Measurements from ENCODE around the gene UGT1A9.

UGT1A9 gene

DNA sequence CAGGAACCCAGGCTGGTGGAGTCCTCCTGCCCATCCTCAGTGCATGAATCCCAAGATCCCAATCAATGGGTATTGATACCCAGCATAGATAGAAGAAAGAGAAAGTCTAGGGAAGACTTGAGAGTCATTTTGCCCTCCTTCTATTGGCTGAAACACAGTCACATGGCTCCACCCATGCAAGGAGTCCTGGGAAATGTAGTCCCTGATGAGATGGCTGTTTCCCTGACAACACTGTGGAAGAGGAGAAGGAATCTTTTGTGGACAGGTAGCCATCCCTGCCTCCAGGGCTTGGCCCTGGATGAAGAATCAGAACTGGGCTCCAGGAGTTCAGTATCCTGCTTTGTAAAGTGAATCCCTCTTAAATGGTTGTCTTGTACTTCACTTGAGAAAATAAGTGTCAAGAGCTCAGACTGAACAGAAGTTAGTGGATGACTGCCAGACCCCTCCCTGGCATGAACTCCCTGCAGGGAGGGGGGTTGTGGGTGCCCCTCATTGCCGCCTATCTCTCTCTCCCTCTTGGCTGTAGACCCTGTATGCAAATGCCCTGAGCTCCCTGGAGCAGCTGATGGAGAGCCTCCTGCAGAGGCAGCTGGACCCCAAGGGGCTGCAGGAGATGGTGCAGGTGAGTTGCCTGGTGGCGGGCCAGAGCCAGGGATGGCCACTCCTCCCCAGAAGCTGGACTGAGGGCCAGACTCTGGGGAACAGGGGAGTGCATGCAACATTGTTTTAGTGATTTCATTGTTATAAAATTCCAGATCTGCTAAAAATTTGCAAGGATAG is 142.5 kb downstream of the UGT1A9 start:
- no peak for DNase-seq (ENCODE audit: low read depth in 1 of 2, low spot score in 1 of 2)

DNA sequence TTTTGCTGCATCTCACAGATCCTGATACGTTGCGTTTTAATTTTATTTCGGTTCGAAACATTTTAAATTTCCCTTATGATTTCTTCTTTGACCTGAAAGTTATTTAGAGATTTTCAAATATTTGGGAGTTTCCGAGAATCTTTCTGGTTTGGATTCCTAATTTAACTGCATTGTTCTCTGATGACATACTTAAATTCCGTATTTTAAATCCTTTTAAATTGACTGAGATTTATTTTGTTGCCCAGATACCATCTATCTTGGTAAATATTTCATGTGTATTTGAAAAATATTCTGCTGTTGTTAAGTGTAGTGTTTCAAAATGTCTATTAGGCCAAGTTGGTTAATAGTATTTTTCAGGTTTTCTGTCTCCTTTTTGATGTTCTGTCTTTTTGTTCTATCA is 144.2 kb downstream of the UGT1A9 start:
- no peak for DNase-seq (ENCODE audit: low read depth in 1 of 2, low spot score in 1 of 2)

DNA sequence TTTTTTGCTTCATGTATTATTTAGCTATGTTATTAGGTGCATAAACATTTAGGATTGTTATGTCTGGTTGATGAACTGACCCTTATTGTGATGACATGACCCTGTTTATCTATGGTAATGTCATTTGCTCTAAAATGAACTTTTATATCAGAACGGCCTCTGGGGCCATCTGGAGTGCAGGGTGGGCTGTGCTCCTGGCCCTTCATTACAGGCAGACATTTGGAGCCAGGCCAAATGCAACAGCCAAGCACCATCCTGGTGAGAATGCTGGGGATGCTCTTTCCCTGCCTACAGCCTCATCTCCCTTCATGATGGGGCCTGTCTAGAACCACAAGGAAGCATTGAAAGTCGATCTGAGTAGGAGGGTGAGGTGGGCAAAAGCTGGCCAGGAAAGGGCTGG is 144.6 kb downstream of the UGT1A9 start:
- DNase-seq (ENCODE audit: low read depth in 1 of 2, low spot score in 1 of 2), result no peak

DNA sequence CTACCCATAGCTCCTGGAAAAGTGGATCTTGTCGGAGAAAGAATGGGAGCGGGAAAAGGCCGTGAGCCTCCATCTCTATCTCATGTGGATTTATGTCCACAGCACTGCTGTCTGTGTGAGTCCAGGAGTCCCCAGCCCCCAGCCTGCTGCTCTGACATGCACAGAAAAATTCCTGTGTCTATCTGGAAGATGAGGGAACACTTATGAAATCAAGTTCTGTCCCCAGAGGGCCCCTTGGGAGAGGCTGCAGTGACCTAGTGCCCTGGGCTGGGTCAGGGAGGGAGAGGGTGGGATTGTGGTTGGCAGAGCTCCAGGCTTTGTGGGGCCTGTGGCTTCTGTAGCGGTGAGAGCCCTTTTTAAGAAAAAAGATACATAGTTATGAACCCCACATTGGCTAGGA is 145.1 kb downstream of the UGT1A9 start:
- DNase-seq (ENCODE audit: low read depth in 1 of 2, low spot score in 1 of 2), result no peak

DNA sequence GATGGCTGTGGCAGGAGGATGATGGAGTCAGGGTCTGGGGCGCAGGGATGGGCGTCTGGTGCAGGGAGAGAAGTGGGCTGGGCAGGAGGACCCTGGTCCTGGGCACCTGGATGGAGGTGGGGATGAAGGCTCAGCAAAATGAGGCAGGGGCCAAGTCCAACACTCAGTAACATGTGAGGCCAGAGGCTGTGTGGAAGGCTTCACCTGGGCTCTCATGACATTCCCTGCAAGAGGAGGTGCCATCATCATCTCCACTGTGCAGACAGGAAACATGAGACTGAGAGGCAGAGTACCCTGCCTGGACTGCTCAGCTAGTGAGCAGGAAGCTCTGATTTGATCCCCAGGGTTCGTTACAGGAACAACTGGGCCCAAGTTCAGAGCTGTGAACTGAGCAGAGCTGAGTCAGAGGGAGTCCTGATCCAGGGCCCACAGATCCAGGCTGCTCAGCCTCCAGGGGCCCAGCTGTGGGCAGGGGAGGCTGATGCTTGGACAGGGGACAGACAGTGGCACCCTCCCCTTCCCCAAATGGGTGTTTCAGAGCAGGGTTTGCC is 145.7 kb downstream of the UGT1A9 start:
- no peak for DNase-seq (ENCODE audit: low read depth in 1 of 2, low spot score in 1 of 2)

DNA sequence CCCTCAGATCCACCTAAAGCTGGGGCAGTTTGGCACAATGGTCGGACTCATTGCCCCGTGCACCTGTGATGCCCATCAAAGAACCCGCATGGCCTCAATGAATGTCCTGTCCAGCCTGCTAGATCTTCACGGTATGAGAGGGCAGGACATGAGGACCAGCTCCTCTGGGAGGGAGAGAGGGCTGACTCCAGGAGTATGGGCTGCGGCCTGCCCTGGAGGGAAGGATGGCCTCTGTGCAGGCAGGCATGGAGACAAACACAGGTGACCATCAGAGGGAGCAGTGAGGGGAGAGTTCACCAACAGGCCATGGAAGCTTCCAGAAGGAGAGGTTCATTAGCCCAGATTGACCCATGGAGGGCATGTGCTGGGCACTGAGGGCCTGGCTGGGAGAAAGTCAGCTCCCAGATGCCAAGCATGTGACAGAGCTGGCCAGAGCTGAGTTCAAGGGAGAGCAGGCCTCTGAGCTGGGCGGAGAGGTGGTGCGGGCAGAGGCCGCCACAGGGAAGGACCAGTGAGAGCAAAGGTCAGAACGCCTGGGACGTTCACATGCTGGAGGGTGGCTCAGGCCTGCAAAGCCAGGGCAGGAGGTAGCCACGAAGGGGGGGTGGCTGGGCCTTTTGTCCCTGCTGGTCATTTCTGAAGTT is 146.4 kb downstream of the UGT1A9 start:
- no peak for DNase-seq (ENCODE audit: low read depth in 1 of 2, low spot score in 1 of 2)

DNA sequence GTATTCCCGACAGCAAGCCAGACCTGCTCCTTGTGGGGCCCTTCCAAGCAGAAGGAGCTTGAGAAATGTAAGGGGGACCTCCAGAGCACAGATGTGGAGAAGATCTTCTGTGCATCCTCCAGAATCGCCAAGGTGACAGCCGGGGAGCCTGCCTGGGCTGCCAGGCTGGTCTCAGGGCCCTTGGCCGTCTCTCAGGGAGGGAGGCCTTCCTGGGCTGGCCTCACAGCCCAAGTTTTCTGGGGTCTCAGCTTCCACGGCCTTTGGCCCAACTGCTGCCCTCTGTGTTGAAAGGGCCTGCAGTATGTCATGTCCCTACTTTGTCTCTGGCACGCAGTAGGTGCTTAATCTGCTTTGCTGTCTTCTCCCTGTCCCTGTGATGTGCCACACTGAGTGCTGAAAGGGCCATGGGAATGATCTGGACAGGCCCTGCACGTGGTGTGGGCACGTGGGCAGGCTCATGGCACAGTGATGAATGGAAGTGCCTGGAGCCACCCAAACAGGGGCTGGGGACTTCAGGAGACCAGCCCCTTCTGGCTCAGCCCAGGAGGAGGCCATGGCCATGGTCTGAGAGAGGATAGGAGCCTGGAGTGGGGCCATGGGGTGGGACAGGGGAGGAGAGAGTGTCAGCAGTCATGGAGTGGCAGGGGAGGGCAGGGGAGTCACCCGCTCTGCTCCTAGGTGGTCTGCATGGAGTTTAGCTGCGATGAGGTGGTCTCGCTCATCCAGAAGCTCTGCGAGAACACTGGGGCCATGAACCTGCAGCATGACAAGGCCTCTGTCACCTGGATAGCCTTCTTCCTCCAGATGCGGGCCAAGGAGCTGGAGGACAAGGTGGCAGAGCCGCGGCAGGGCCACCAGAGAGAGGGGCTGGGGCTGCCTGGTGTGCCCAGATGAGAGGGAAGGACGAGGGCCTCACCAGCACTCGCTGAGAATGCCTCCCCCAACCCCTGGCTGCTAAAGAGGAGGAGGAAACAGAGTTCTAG is 147.2 kb downstream of the UGT1A9 start:
- DNase-seq (ENCODE audit: low read depth in 1 of 2, low spot score in 1 of 2), result no peak

DNA sequence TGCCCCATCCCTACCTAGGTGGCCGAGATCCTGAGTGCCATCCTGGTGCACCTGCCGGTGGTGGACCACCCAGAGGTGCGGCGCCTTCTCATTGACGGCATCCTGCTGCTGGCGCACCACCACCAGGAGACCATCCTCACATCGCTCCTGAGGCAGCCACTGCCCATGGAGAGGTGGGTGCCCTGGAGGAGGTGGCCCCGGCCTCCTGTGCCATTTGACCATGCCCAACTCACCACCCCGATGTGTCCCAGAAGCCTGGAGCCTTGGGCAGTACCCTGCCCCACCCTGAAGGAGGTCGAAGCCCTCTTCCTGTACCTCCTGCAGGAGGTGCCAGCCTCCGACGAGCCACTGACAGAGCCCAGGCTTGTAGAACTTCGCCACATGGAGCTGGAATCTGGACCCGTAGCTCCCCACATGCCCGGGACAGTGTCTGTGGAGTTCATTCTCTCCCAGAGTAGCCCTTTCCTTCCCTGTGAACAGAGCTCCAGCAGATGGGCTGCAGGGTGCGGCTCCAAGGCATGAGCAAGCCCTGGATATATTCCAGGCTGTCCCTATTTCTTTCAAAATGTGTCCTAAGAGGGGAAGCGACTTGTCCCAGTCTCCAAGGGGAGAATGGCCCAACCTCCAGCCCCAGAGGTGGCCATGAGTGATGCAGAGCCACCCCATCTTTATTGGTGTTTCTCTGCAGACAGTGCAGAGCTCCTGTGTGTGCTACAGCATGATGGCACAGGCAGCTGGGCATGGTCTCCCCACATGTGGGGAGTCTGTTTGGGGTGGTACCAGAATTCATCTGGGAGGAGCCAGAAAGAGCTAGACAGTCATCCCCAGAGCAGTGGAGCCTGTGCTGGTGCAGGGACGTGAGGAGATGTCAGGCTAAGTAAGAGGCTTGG is 148.4 kb downstream of the UGT1A9 start:
- no peak for DNase-seq (ENCODE audit: low read depth in 1 of 2, low spot score in 1 of 2)

DNA sequence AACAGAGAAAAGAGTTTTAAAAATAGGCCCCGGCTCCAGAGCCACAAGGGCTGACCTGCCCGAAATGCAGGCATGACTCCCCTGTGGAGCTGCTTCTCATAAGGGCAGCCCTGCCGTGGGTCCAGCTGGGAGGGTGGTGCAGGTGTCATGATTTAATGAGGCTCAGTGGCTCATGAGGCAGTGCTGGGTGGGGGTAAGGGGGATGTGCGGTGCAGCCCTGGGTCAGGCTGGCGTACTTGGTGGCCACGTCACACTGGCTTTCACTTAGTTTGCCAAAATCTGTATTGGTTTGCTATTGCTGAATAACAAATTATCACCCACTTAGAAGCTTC is 149.0 kb downstream of the UGT1A9 start:
- no peak for DNase-seq (ENCODE audit: low read depth in 1 of 2, low spot score in 1 of 2)

DNA sequence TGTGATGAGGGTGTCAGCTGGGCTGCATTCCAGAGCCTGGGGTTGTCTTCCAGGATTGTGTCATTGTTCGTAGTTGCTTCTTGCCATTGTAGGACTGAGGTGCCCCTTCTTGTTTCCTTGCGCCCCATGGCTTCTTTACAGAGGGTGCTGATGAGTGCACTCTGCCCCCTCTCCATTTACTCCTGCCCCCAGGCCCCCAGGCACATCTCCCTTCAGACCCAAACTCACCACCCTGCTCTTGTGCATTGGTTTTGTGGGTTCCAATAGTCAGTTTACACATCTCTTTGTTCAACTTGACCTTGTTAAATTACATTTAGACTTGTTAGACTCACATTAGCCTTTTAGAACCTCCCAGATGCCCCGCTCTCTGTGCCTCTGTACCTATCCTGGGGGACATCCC is 149.5 kb downstream of the UGT1A9 start:
- no peak for DNase-seq (ENCODE audit: low read depth in 1 of 2, low spot score in 1 of 2)

DNA sequence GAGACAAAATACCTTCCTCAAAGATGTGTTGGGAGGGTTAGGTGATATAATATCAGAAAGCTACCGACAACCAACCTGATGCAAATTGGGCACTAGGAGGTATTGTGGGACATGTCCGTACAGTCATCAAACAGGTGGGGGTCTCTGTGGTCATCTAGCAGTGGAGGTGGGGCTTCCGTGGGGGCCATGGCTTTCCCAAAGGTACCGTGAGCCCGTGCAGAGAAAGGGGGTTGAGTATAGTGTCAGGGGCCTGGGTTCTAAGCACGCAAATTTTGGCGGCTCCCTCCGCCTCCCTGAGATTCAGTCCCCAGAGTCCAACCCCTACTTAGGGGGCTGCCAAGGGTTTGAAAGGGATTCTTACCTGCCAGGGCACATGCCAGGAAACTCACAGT is 150.0 kb downstream of the UGT1A9 start:
- DNase-seq (ENCODE audit: low read depth in 1 of 2, low spot score in 1 of 2), result no peak

DNA sequence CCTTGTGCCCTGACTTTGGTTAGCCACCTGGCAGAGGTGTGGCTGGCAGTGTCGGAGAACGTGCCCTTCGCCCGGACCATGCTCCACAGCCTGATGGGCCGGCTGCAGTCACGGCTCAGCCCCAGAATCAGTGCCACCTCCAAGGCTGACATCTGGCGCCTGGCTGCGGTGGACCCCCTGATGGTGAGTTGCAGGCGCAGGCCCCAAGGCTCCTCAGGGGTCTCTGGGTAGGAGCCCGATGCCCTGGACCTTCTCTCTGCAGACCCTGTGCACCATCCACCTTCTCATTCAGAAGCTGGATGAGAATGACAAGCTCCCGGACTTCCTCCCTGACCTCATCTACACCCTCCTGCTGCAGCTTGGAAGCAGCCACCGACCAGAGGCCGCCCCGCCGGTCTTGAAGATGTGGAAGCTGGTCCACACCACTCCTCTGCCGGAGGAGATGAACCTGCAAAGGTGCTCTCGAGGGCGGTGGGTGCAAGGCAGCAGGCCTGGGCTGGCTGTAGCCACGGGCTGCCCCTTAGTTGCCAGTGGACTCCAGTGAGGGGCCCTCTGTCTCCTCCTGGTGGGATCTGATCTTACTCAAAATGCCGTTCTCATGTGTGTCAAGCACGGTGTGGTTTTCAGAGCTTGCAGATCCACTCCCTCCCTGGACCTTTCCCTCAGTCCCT is 150.5 kb downstream of the UGT1A9 start:
- DNase-seq (ENCODE audit: low read depth in 1 of 2, low spot score in 1 of 2), result no peak

All from activated CD4-positive, alpha-beta T cell treated with anti-CD3 and anti-CD28 coated beads, Interleukin-2, amount 50 U/mL, for 24 hours (primary cell).